Measurements from ENCODE around the gene PIGK.
"Not testable (repeated sequence)": the region's sequence is repeated elsewhere in the genome, so short reads cannot be mapped to it uniquely, and the experiment has no call there.

PIGK gene

GRCh38 chr1:77188770-77189169, 30.5 kb downstream of the PIGK start:
- no peak for DNase-seq

- not testable (repeated sequence) for DNase-seq
Measured at GRCh38 chr1:77186907-77187306, 32.3 kb downstream of the PIGK start.

- no peak for DNase-seq
Measured at GRCh38 chr1:77182083-77182482, 37.1 kb downstream of the PIGK start.

- no peak for DNase-seq
Measured at GRCh38 chr1:77179632-77180031, 39.6 kb downstream of the PIGK start.

GRCh38 chr1:77175230-77175844, 43.9 kb downstream of the PIGK start:
- DNase-seq: no peak

GRCh38 chr1:77170687-77171086, 48.5 kb downstream of the PIGK start:
- DNase-seq: no peak

- DNase-seq: no peak
Measured at GRCh38 chr1:77168358-77168757, 50.9 kb downstream of the PIGK start.

- no peak for DNase-seq
Measured at GRCh38 chr1:77164434-77164944, 54.7 kb downstream of the PIGK start.

GRCh38 chr1:77159706-77160105, 59.5 kb downstream of the PIGK start:
- DNase-seq: not testable (repeated sequence)

GRCh38 chr1:77156214-77156613, 63.0 kb downstream of the PIGK start:
- DNase-seq: no peak

GRCh38 chr1:77146270-77146669, 73.0 kb downstream of the PIGK start:
- DNase-seq: no peak

GRCh38 chr1:77143529-77144121, 75.6 kb downstream of the PIGK start:
- no peak for DNase-seq

GRCh38 chr1:77139389-77139788, 79.8 kb downstream of the PIGK start:
- DNase-seq: no peak

GRCh38 chr1:77134359-77134758, 84.9 kb downstream of the PIGK start:
- no peak for DNase-seq

- DNase-seq: no peak
Measured at GRCh38 chr1:77133731-77134358, 85.4 kb downstream of the PIGK start.

GRCh38 chr1:77126307-77126706, 92.9 kb downstream of the PIGK start:
- DNase-seq: no peak

GRCh38 chr1:77121503-77121902, 97.7 kb downstream of the PIGK start:
- DNase-seq: no peak

- DNase-seq: no peak
Measured at GRCh38 chr1:77120950-77121349, 98.3 kb downstream of the PIGK start.

- DNase-seq: no peak
Measured at GRCh38 chr1:77118712-77119111, 100.5 kb downstream of the PIGK start.

GRCh38 chr1:77104672-77105071, 114.6 kb downstream of the PIGK start:
- DNase-seq: no peak

GRCh38 chr1:77103486-77103885, 115.7 kb downstream of the PIGK start:
- DNase-seq: no peak

GRCh38 chr1:77100875-77101274, 118.4 kb downstream of the PIGK start:
- DNase-seq: no peak

- DNase-seq: no peak
Measured at GRCh38 chr1:77096496-77097255, 122.6 kb downstream of the PIGK start.

GRCh38 chr1:77095236-77095635, 124.0 kb downstream of the PIGK start:
- no peak for DNase-seq

Data from NCI-H2029 (cell line).